Trophoblast cell (in vitro differentiated cells and primary cell): ENCODE data around the gene MIGA2.
A peak's percentile ranks its signal among the peaks of the same experiment; 100 is the strongest.

Experiments
- DNase-seq, 2 donors: peaks; one replicate each; pipeline ENCODE4 v3.0.0-alpha.2; 2016
- H2AFZ ChIP-seq: 2 replicates; pipeline ENCODE4 v1.6.1; 2013; ENCODE audit warnings: low read length, moderate library complexity, mild to moderate bottlenecking; ENCODE audit not compliant: insufficient read depth, poor library complexity
- H2AK5ac ChIP-seq: 2 replicates; pipeline ENCODE4 v1.6.1; 2013; ENCODE audit warnings: mild to moderate bottlenecking, low read length
- H2BK120ac ChIP-seq: 2 replicates; pipeline ENCODE4 v1.6.1; 2013; ENCODE audit warnings: low read length, mild to moderate bottlenecking, moderate library complexity; ENCODE audit not compliant: insufficient read depth, poor library complexity
- H2BK12ac ChIP-seq: 2 replicates; pipeline ENCODE4 v1.6.1; 2013; ENCODE audit warnings: mild to moderate bottlenecking, low read length, moderate library complexity
- H2BK5ac ChIP-seq: 2 replicates; pipeline ENCODE4 v1.6.1; 2013; ENCODE audit warnings: low read length, low read depth, moderate library complexity, mild to moderate bottlenecking; ENCODE audit not compliant: poor library complexity
- H3K14ac ChIP-seq: 2 replicates; pipeline ENCODE4 v1.6.1; 2013; ENCODE audit warnings: mild to moderate bottlenecking, low read length
- H3K18ac ChIP-seq: 2 replicates; pipeline ENCODE4 v1.6.1; 2013; ENCODE audit warnings: mild to moderate bottlenecking, low read length
- H3K23ac ChIP-seq: 2 replicates; pipeline ENCODE4 v1.6.1; 2013; ENCODE audit warnings: low read length
- H3K27ac ChIP-seq: 2 replicates; pipeline ENCODE4 v1.5.1; 2013; ENCODE audit warnings: low read depth, mild to moderate bottlenecking, inconsistent platforms, low read length, moderate library complexity
- H3K27me3 ChIP-seq: 2 replicates; pipeline ENCODE4 v1.6.1; 2013; ENCODE audit warnings: inconsistent platforms, mild to moderate bottlenecking, low read length, moderate library complexity; ENCODE audit not compliant: insufficient read depth
- H3K36me3 ChIP-seq, 2 experiments: 1 replicate in 1 of 2; 2 replicates in 1 of 2; pipeline ENCODE4 v1.6.1; 2013; ENCODE audit warnings: low read length in 2 of 2, mild to moderate bottlenecking in 2 of 2, moderate library complexity in 1 of 2; ENCODE audit not compliant: insufficient read depth in 2 of 2, control insufficient read depth in 1 of 2
- H3K4ac ChIP-seq: 2 replicates; pipeline ENCODE4 v1.6.1; 2013; ENCODE audit warnings: low read depth, mild to moderate bottlenecking, low read length, moderate library complexity
- H3K4me1 ChIP-seq, 2 experiments: 1 replicate in 1 of 2; 2 replicates in 1 of 2; pipeline ENCODE4 v1.6.1; 2013; ENCODE audit warnings: low read length in 2 of 2, mild to moderate bottlenecking in 2 of 2, moderate library complexity in 1 of 2; ENCODE audit not compliant: insufficient read depth in 2 of 2, control insufficient read depth in 1 of 2
- H3K4me2 ChIP-seq: 2 replicates; pipeline ENCODE4 v1.6.1; 2013; ENCODE audit warnings: inconsistent platforms, mild to moderate bottlenecking, low read length, moderate library complexity
- H3K4me3 ChIP-seq: 2 replicates; pipeline ENCODE4 v1.5.1; 2013; ENCODE audit warnings: mild to moderate bottlenecking, low read depth, low read length, inconsistent platforms
- H3K79me1 ChIP-seq: one replicate; pipeline ENCODE4 v1.6.1; 2013; ENCODE audit warnings: low read length
- H3K79me2 ChIP-seq: 2 replicates; pipeline ENCODE4 v1.6.1; 2013; ENCODE audit warnings: low read length, mild to moderate bottlenecking; ENCODE audit not compliant: control insufficient read depth, insufficient read depth, poor library complexity
- H3K9ac ChIP-seq: 2 replicates; pipeline ENCODE4 v1.6.1; 2013; ENCODE audit warnings: mild to moderate bottlenecking, low read length
- H3K9me3 ChIP-seq: 2 replicates; pipeline ENCODE4 v1.6.1; 2013; ENCODE audit warnings: low read depth, mild to moderate bottlenecking, control low read depth, inconsistent platforms, low read length; ENCODE audit not compliant: insufficient read depth
- H4K12ac ChIP-seq: 2 replicates; pipeline ENCODE4 v1.6.1; 2013; ENCODE audit warnings: low read depth, mild to moderate bottlenecking, low read length, moderate library complexity
- H4K8ac ChIP-seq: 2 replicates; pipeline ENCODE4 v1.6.1; 2013; ENCODE audit warnings: low read depth, mild to moderate bottlenecking, low read length, moderate library complexity
- H4K91ac ChIP-seq: one replicate; pipeline ENCODE4 v1.6.1; 2013; ENCODE audit warnings: low read depth, mild to moderate bottlenecking, low read length, moderate library complexity
- WGBS: extraction: QIAGEN DNeasy Blood & Tissue Kit; methylation state at CpG from one replicate; pipeline ENCODE4 v1.1.7; 2013; ENCODE audit warnings: missing lambda C conversion rate; ENCODE audit not compliant: insufficient read length, insufficient coverage; ENCODE audit errors: extremely low coverage; 5-methylcytosine and 5-hydroxymethylcytosine counted together

Gene MIGA2

GRCh38 chr9:129068990-129069861, 32.8 kb downstream of the MIGA2 start:
- DNase-seq = peak; percentile 33 to 34
- H3K79me2 ChIP-seq = no peaks in the 10 kb centered on the region
- H3K23ac ChIP-seq = no peak overlapping the region
- no peak overlapping the region for H4K91ac ChIP-seq
- H3K9ac ChIP-seq = no peak overlapping the region
- no peak overlapping the region for H4K8ac ChIP-seq
- H3K27me3 ChIP-seq = no peaks in the 10 kb centered on the region
- H3K4me3 ChIP-seq = no peak overlapping the region
- no peak overlapping the region for H3K4me2 ChIP-seq
- H2BK12ac ChIP-seq = no peak overlapping the region
- WGBS = no CpG with 5 or more reads among the region's 31 CpGs
- no peak overlapping the region for H2AK5ac ChIP-seq
- H3K14ac ChIP-seq = no peak overlapping the region
- H4K12ac ChIP-seq = no peak overlapping the region
- peaks cover 2% of the 10 kb centered on the region for H3K9me3 ChIP-seq
- peaks cover 54 to 56% of the 10 kb centered on the region in 2 experiments for H3K36me3 ChIP-seq
- no peak overlapping the region for H3K18ac ChIP-seq
- H3K79me1 ChIP-seq = no peaks in the 10 kb centered on the region
- H2BK120ac ChIP-seq = no peak overlapping the region
- no peak overlapping the region for H2BK5ac ChIP-seq
- no peak overlapping the region for H3K4ac ChIP-seq
- H3K27ac ChIP-seq = no peak overlapping the region
- H3K4me1 ChIP-seq = no peaks in the 10 kb centered on the region
- H2AFZ ChIP-seq = no peak overlapping the region

GRCh38 chr9:129069862-129070641, 33.6 kb downstream of the MIGA2 start:
- no peak overlapping the region for H3K4ac ChIP-seq
- H3K36me3 ChIP-seq = peaks cover 50% of the 10 kb centered on the region in 2 experiments
- H4K91ac ChIP-seq = no peak overlapping the region
- H3K4me2 ChIP-seq = no peak overlapping the region
- H3K9me3 ChIP-seq = peaks cover 2% of the 10 kb centered on the region
- H2BK5ac ChIP-seq = no peak overlapping the region
- no peak overlapping the region for H2AFZ ChIP-seq
- H2AK5ac ChIP-seq = no peak overlapping the region
- no peaks in the 10 kb centered on the region for H3K27me3 ChIP-seq
- H3K23ac ChIP-seq = no peak overlapping the region
- no peak for DNase-seq
- no peak overlapping the region for H2BK120ac ChIP-seq
- H3K9ac ChIP-seq = no peak overlapping the region
- no peak overlapping the region for H3K14ac ChIP-seq
- no peaks in the 10 kb centered on the region for H3K79me2 ChIP-seq
- no CpG with 5 or more reads among the region's 26 CpGs for WGBS
- no peak overlapping the region for H2BK12ac ChIP-seq
- H3K18ac ChIP-seq = no peak overlapping the region
- H4K8ac ChIP-seq = no peak overlapping the region
- no peak overlapping the region for H3K4me3 ChIP-seq
- H3K4me1 ChIP-seq = no peaks in the 10 kb centered on the region
- no peak overlapping the region for H3K27ac ChIP-seq
- H4K12ac ChIP-seq = peak overlapping the region; percentile 44
- H3K79me1 ChIP-seq = no peaks in the 10 kb centered on the region

GRCh38 chr9:129070696-129071525, 34.5 kb downstream of the MIGA2 start:
- Histone ChIP-seq H3K79me1 (no peaks in the 10 kb centered on the region), H3K79me2 (no peaks in the 10 kb centered on the region), H3K4me2 (no peak overlapping the region), H3K9me3 (peaks cover 2% of the 10 kb centered on the region), H4K91ac (no peak overlapping the region), H3K4me1 (no peaks in the 10 kb centered on the region), H3K36me3 (peaks cover 43 to 45% of the 10 kb centered on the region in 2 experiments), H3K27me3 (no peaks in the 10 kb centered on the region), H2AFZ (no peak overlapping the region), H3K9ac (no peak overlapping the region), H3K14ac (no peak overlapping the region), H3K4ac (no peak overlapping the region), H3K23ac (no peak overlapping the region), H3K4me3 (no peak overlapping the region), H3K18ac (no peak overlapping the region), H3K27ac (no peak overlapping the region), H2BK12ac (no peak overlapping the region), H2AK5ac (no peak overlapping the region), H4K12ac (no peak overlapping the region), H2BK120ac (no peak overlapping the region), H4K8ac (no peak overlapping the region), H2BK5ac (no peak overlapping the region)
- WGBS = no CpG with 5 or more reads among the region's 21 CpGs
- no peak for DNase-seq

- no peak overlapping the region for H3K18ac ChIP-seq
- no peak overlapping the region for H4K12ac ChIP-seq
- H3K9me3 ChIP-seq = peaks cover 2% of the 10 kb centered on the region
- H3K14ac ChIP-seq = no peak overlapping the region
- H3K79me2 ChIP-seq = no peaks in the 10 kb centered on the region
- H3K4ac ChIP-seq = no peak overlapping the region
- H2AFZ ChIP-seq = no peak overlapping the region
- no peak overlapping the region for H3K27ac ChIP-seq
- H3K9ac ChIP-seq = no peak overlapping the region
- H3K4me1 ChIP-seq = no peaks in the 10 kb centered on the region
- no peak for DNase-seq
- H3K4me2 ChIP-seq = no peak overlapping the region
- no peak overlapping the region for H2AK5ac ChIP-seq
- H3K23ac ChIP-seq = no peak overlapping the region
- H4K8ac ChIP-seq = no peak overlapping the region
- no peaks in the 10 kb centered on the region for H3K27me3 ChIP-seq
- H3K4me3 ChIP-seq = no peak overlapping the region
- WGBS = no CpG with 5 or more reads among the region's 10 CpGs
- no peak overlapping the region for H2BK5ac ChIP-seq
- H3K79me1 ChIP-seq = no peaks in the 10 kb centered on the region
- H3K36me3 ChIP-seq = peaks cover 40 to 42% of the 10 kb centered on the region in 2 experiments
- H2BK12ac ChIP-seq = no peak overlapping the region
- H2BK120ac ChIP-seq = no peak overlapping the region
- H4K91ac ChIP-seq = no peak overlapping the region
Measured at GRCh38 chr9:129071526-129072126, 35.2 kb downstream of the MIGA2 start.
